ENCODE measurements around the gene ANKRD62. TPM values are rescaled to one million over a fixed set of nuclear protein-coding genes. Genes with fewer than 3 reads are reported as not detected.
"Not testable (repeated sequence)": the region's sequence is repeated elsewhere in the genome, so short reads cannot be mapped to it uniquely, and the experiment has no call there.

The ANKRD62 gene
- total RNA-seq, 1 donor from 2014 or later = 1.2 TPM

GRCh38 chr18:12066910-12067511, 26.6 kb upstream of the ANKRD62 start:
- no peaks in the 10 kb centered on the region for H3K4me1 ChIP-seq
- H3K27me3 ChIP-seq = no peaks in the 10 kb centered on the region
- TF ChIP-seq CTCF (IDR thresholded peaks at IDR 0.05) = no peak
- TF ChIP-seq POLR2AphosphoS5 (IDR thresholded peaks at IDR 0.05; ENCODE audit: insufficient read depth in 1 of 2, low read depth in 1 of 2) = no peak
- no peak for TF ChIP-seq POLR2A (IDR thresholded peaks at IDR 0.05)
- no peak for DNase-seq (ENCODE audit: extremely low spot score in 2 of 2)
- H3K27ac ChIP-seq = no peak overlapping the region
- H3K9me3 ChIP-seq = no peaks in the 10 kb centered on the region
- H3K4me3 ChIP-seq = no peak overlapping the region
- no peaks in the 10 kb centered on the region for H3K36me3 ChIP-seq
- intact Hi-C loops (cut with DNase I) = no loop called here

GRCh38 chr18:12067671-12068070, 26.0 kb upstream of the ANKRD62 start:
- no peaks in the 10 kb centered on the region for H3K4me1 ChIP-seq
- H3K36me3 ChIP-seq = no peaks in the 10 kb centered on the region
- no peak overlapping the region for H3K27ac ChIP-seq
- intact Hi-C loops (cut with DNase I) = no loop called here
- no peaks in the 10 kb centered on the region for H3K9me3 ChIP-seq
- DNase-seq (ENCODE audit: extremely low spot score in 2 of 2) = no peak
- TF ChIP-seq POLR2AphosphoS5 (IDR thresholded peaks at IDR 0.05; ENCODE audit: insufficient read depth in 1 of 2, low read depth in 1 of 2) = no peak
- no peak for TF ChIP-seq CTCF (IDR thresholded peaks at IDR 0.05)
- TF ChIP-seq POLR2A (IDR thresholded peaks at IDR 0.05) = no peak
- no peak overlapping the region for H3K4me3 ChIP-seq
- no peaks in the 10 kb centered on the region for H3K27me3 ChIP-seq

GRCh38 chr18:12068316-12068949, 25.2 kb upstream of the ANKRD62 start:
- H3K4me3 ChIP-seq; H3K27ac ChIP-seq; H3K36me3 ChIP-seq; H3K27me3 ChIP-seq; H3K9me3 ChIP-seq; DNase-seq (ENCODE audit: extremely low spot score in 2 of 2); intact Hi-C loops (cut with DNase I); H3K4me1 ChIP-seq: not testable (repeated sequence)

- Histone ChIP-seq H3K27ac (no peak overlapping the region), H3K36me3 (no peaks in the 10 kb centered on the region), H3K9me3 (no peaks in the 10 kb centered on the region), H3K27me3 (no peaks in the 10 kb centered on the region), H3K4me1 (no peaks in the 10 kb centered on the region), H3K4me3 (no peak overlapping the region)
- no peak for DNase-seq (ENCODE audit: extremely low spot score in 2 of 2)
- intact Hi-C loops (cut with DNase I) = no loop called here
- TF ChIP-seq POLR2AphosphoS5 (IDR thresholded peaks at IDR 0.05; ENCODE audit: insufficient read depth in 1 of 2, low read depth in 1 of 2) (no peak), CTCF (IDR thresholded peaks at IDR 0.05) (no peak)
Measured at GRCh38 chr18:12068950-12069320, 24.7 kb upstream of the ANKRD62 start.

- H3K4me3 ChIP-seq; H3K27ac ChIP-seq; intact Hi-C loops (cut with DNase I); H3K36me3 ChIP-seq; H3K27me3 ChIP-seq; DNase-seq (ENCODE audit: extremely low spot score in 2 of 2); H3K4me1 ChIP-seq; H3K9me3 ChIP-seq: not testable (repeated sequence)
Measured at GRCh38 chr18:12071066-12071465, 22.6 kb upstream of the ANKRD62 start.

- H3K27me3 ChIP-seq = no peaks in the 10 kb centered on the region
- no peaks in the 10 kb centered on the region for H3K9me3 ChIP-seq
- H3K36me3 ChIP-seq = no peaks in the 10 kb centered on the region
- H3K4me3 ChIP-seq = no peak overlapping the region
- TF ChIP-seq POLR2A (IDR thresholded peaks at IDR 0.05) (no peak), CTCF (IDR thresholded peaks at IDR 0.05) (no peak), POLR2AphosphoS5 (IDR thresholded peaks at IDR 0.05; ENCODE audit: insufficient read depth in 1 of 2, low read depth in 1 of 2) (no peak)
- intact Hi-C loops (cut with DNase I) = no loop called here
- no peaks in the 10 kb centered on the region for H3K4me1 ChIP-seq
- no peak for DNase-seq (ENCODE audit: extremely low spot score in 2 of 2)
- no peak overlapping the region for H3K27ac ChIP-seq
Measured at GRCh38 chr18:12072996-12073395, 20.6 kb upstream of the ANKRD62 start.

Measured in vagina (tissue), 2 donors.